Naive thymus-derived CD4-positive, alpha-beta T cell (primary cell): Measurements from ENCODE around the gene A4GALT. TPM values are rescaled to one million over a fixed set of nuclear protein-coding genes. Genes with fewer than 3 reads are reported as not detected.

ENCODE experiments used
- ATAC-seq: fragments of 150-1000 bp; cut with Tn5 transposase; 2 replicates; pipeline ENCODE4 v1.10.0; 2021; ENCODE audit warnings: mild to moderate bottlenecking, moderate library complexity
- CTCF ChIA-PET: fragments of 350-600 bp; sonication (Branson Sonifier 250); formaldehyde crosslinking; loops from one replicate; lab custom pipeline; 2021; ENCODE audit warnings: antibody characterized with exemption; lab: Charles Lee
- POLR2A ChIA-PET: fragments of 350-600 bp; sonication (Branson Sonifier 250); formaldehyde crosslinking; loops from one replicate; lab custom pipeline; 2021; ENCODE audit warnings: antibody characterized with exemption, inconsistent platforms; lab: Charles Lee
- DNase-seq, 9 donors: peaks; one replicate each; pipeline versions ENCODE4 v3.0.0 to v3.0.0-alpha.2; 2020 to 2022; ENCODE audit warnings: mixed read lengths in 1 of 9
- H3K27ac ChIP-seq: one replicate; pipeline ENCODE4 v1.7.0; 2013; ENCODE audit warnings: mild to moderate bottlenecking, low read depth, low read length, moderate library complexity
- H3K27me3 ChIP-seq, 2 donors: one replicate each; pipeline ENCODE4 v1.7.0; 2013; ENCODE audit warnings: low read length in 2 of 2, mild to moderate bottlenecking in 2 of 2, moderate library complexity in 2 of 2; ENCODE audit not compliant: control insufficient read depth in 2 of 2, insufficient read depth in 2 of 2
- H3K36me3 ChIP-seq, 3 experiments: 1 replicate in 2 of 3; 2 replicates in 1 of 3; pipeline ENCODE4 v1.7.0; 2013; ENCODE audit warnings: low read length in 3 of 3, mild to moderate bottlenecking in 3 of 3, moderate library complexity in 1 of 3; ENCODE audit not compliant: insufficient read depth in 3 of 3, control insufficient read depth in 2 of 3
- H3K4me1 ChIP-seq, 2 donors: one replicate each; pipeline ENCODE4 v1.7.0; 2013; ENCODE audit warnings: low read length in 2 of 2, mild to moderate bottlenecking in 2 of 2, moderate library complexity in 1 of 2; ENCODE audit not compliant: control insufficient read depth in 2 of 2, insufficient read depth in 2 of 2
- H3K4me3 ChIP-seq: 2 replicates; pipeline ENCODE4 v1.7.0; 2013; ENCODE audit warnings: mild to moderate bottlenecking, low read length
- H3K9me3 ChIP-seq, 3 experiments: 1 replicate in 2 of 3; 2 replicates in 1 of 3; pipeline ENCODE4 v1.7.0; 2013; ENCODE audit warnings: low read length in 3 of 3; ENCODE audit not compliant: control insufficient read depth in 2 of 3
- H3K27ac Mint-ChIP-seq, 9 donors: one replicate each; pipeline ENCODE4 v1.8.0; 2020 to 2022; ENCODE audit warnings: mixed read lengths in 9 of 9, mild to moderate bottlenecking in 8 of 9, moderate library complexity in 5 of 9, inconsistent platforms in 2 of 9
- H3K27me3 Mint-ChIP-seq, 5 donors: one replicate each; pipeline ENCODE4 v1.8.0; 2021 to 2022; ENCODE audit warnings: mixed read lengths in 5 of 5, mild to moderate bottlenecking in 1 of 5
- H3K36me3 Mint-ChIP-seq, 5 donors: one replicate each; pipeline ENCODE4 v1.8.0; 2020 to 2022; ENCODE audit warnings: mixed read lengths in 5 of 5, mild to moderate bottlenecking in 3 of 5, inconsistent platforms in 1 of 5
- H3K4me1 Mint-ChIP-seq, 7 donors: one replicate each; pipeline ENCODE4 v1.8.0; 2020 to 2022; ENCODE audit warnings: mixed read lengths in 7 of 7, mild to moderate bottlenecking in 3 of 7, inconsistent platforms in 1 of 7
- H3K4me3 Mint-ChIP-seq, 10 donors: one replicate each; pipeline ENCODE4 v1.8.0; 2020 to 2022; ENCODE audit warnings: mild to moderate bottlenecking in 10 of 10, mixed read lengths in 10 of 10, moderate library complexity in 6 of 10, inconsistent platforms in 2 of 10
- H3K9me3 Mint-ChIP-seq, 11 donors: one replicate each; pipeline ENCODE4 v1.8.0; 2020 to 2022; ENCODE audit warnings: mixed read lengths in 11 of 11, mild to moderate bottlenecking in 4 of 11, inconsistent platforms in 1 of 11, moderate library complexity in 1 of 11
- intact Hi-C, 2 donors: fragments of 100-400 bp; cut with micrococcal nuclease; formaldehyde crosslinking; loops; one replicate each; pipeline ENCODE4 v1.15.1; 2023
- polyA plus RNA-seq, 2 donors: library from polyadenylated mRNA; unstranded; fragments of 300-500 nt; fragmentation: Illumina TruSeq; gene quantifications; one replicate each; pipeline ENCODE4 v1.2.3, GENCODE V29; 2021
- total RNA-seq, 6 experiments: library from RNA in 5 of 6; stranded (reverse) in 5 of 6; gene quantifications; 1 replicate in 5 of 6; 2 replicates in 1 of 6; pipeline ENCODE4 v1.2.3 and lab custom pipeline; 2021 to 2026

A4GALT gene
- total and polyA plus RNA-seq, 7 experiments from 2014 or later = not detected

DNA sequence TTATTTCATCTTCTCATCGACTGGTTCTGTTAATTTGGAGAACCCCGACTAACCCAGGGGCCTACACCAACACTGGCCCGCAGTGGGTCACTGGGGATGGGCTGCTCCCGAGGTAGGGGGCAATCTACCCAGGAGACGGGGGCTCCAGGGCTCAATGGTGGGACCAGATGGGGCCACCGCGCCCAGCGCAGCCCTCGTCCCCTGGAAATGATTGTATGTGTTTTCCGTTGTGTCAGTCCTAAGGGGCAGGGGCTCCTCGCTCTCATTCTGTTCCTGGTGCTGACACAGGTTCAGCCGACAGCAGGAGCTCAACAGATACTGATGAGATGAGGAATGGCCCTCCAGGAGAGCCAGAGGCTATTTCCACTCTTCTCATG is 20.7 kb downstream of the A4GALT start:
- H3K4me3 Mint-ChIP-seq = no peak overlapping the region
- H3K27ac Mint-ChIP-seq = no peak overlapping the region
- ChIA-PET POLR2A (no interaction called here), CTCF (no interaction called here)
- H3K27me3 Mint-ChIP-seq = peaks cover 0 to 5% (median 0%) of the 10 kb centered on the region in 5 donors
- no peaks in the 10 kb centered on the region for H3K36me3 Mint-ChIP-seq
- H3K27ac ChIP-seq = no peak overlapping the region
- DNase-seq (no peak), ATAC-seq (no peak)
- no peak overlapping the region for H3K4me3 ChIP-seq
- H3K9me3 ChIP-seq = no peaks in the 10 kb centered on the region
- H3K36me3 ChIP-seq = no peaks in the 10 kb centered on the region
- no peaks in the 10 kb centered on the region for H3K4me1 Mint-ChIP-seq
- intact Hi-C loops = no loop called here
- no peaks in the 10 kb centered on the region for H3K4me1 ChIP-seq
- no peaks in the 10 kb centered on the region for H3K9me3 Mint-ChIP-seq
- no peaks in the 10 kb centered on the region for H3K27me3 ChIP-seq

GRCh38 chr22:42699281-42699975 is 21.2 kb downstream of the A4GALT start:
- peak overlapping the region in 1 of 9 donors; percentile 75 for H3K27ac Mint-ChIP-seq
- ChIA-PET POLR2A (no interaction called here), CTCF (no interaction called here)

DNA sequence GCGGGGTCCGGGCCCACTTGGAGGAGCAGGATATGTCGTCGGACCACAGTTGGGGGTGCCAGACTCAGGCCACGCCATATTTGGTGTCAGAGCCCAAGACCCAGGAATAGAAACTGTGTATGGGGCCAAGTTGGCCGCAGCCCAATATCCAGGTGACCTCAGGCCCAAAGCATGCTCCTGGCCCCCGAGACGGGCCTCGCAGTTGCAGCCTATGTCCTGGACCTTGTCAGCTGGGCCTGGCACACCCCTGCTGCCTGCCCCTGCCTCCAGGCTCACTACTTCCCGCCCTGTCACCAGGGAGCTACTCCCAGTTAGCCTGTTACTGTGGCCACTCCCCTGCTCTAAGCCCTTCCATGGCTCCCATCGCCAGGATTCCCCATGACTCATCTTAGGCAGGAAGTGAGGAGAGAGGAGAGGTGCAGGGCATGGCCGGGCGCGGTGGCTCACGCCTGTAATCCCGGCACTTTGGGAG is 23.1 kb downstream of the A4GALT start:
- Mint-ChIP-seq H3K4me1 (no peaks in the 10 kb centered on the region), H3K27ac (no peak overlapping the region), H3K9me3 (no peaks in the 10 kb centered on the region), H3K36me3 (no peaks in the 10 kb centered on the region), H3K27me3 (peaks cover 0 to 5% (median 0%) of the 10 kb centered on the region in 5 donors), H3K4me3 (no peak overlapping the region)
- DNase-seq = no peak
- intact Hi-C loops = no loop called here
- H3K27me3 ChIP-seq = no peaks in the 10 kb centered on the region
- H3K36me3 ChIP-seq = no peaks in the 10 kb centered on the region
- ChIA-PET POLR2A (no interaction called here), CTCF (no interaction called here)
- no peak overlapping the region for H3K27ac ChIP-seq
- H3K4me1 ChIP-seq = no peaks in the 10 kb centered on the region
- no peak for ATAC-seq
- H3K9me3 ChIP-seq = no peaks in the 10 kb centered on the region
- H3K4me3 ChIP-seq = no peak overlapping the region

More at GRCh38 chr22:42699281-42699975, 21.2 kb downstream of the A4GALT start:
- no peaks in the 10 kb centered on the region for H3K36me3 Mint-ChIP-seq
- intact Hi-C loops = no loop called here
- no peaks in the 10 kb centered on the region for H3K36me3 ChIP-seq
- H3K27me3 Mint-ChIP-seq = peaks cover 0 to 5% (median 0%) of the 10 kb centered on the region in 5 donors
- no peak overlapping the region for H3K4me3 Mint-ChIP-seq
- no peaks in the 10 kb centered on the region for H3K9me3 ChIP-seq
- no peak overlapping the region for H3K4me3 ChIP-seq
- H3K27me3 ChIP-seq = no peaks in the 10 kb centered on the region
- DNase-seq (no peak), ATAC-seq (no peak)
- no peaks in the 10 kb centered on the region for H3K9me3 Mint-ChIP-seq
- no peaks in the 10 kb centered on the region for H3K4me1 Mint-ChIP-seq
- no peaks in the 10 kb centered on the region for H3K4me1 ChIP-seq
- H3K27ac ChIP-seq = no peak overlapping the region

- H3K4me3 Mint-ChIP-seq = no peak overlapping the region
- DNase-seq (no peak), ATAC-seq (no peak)
- no peaks in the 10 kb centered on the region for H3K36me3 Mint-ChIP-seq
- Histone ChIP-seq H3K4me3 (no peak overlapping the region), H3K9me3 (no peaks in the 10 kb centered on the region), H3K27ac (no peak overlapping the region), H3K4me1 (no peaks in the 10 kb centered on the region), H3K27me3 (no peaks in the 10 kb centered on the region), H3K36me3 (no peaks in the 10 kb centered on the region)
- POLR2A ChIA-PET = no interaction called here
- CTCF ChIA-PET = no interaction called here
- intact Hi-C loops = no loop called here
- H3K27me3 Mint-ChIP-seq = no peaks in the 10 kb centered on the region
- no peaks in the 10 kb centered on the region for H3K9me3 Mint-ChIP-seq
- no peak overlapping the region for H3K27ac Mint-ChIP-seq
- peaks cover 0 to 6% (median 0%) of the 10 kb centered on the region in 7 donors for H3K4me1 Mint-ChIP-seq
Observed at GRCh38 chr22:42696331-42696967, 24.2 kb downstream of the A4GALT start.

DNA sequence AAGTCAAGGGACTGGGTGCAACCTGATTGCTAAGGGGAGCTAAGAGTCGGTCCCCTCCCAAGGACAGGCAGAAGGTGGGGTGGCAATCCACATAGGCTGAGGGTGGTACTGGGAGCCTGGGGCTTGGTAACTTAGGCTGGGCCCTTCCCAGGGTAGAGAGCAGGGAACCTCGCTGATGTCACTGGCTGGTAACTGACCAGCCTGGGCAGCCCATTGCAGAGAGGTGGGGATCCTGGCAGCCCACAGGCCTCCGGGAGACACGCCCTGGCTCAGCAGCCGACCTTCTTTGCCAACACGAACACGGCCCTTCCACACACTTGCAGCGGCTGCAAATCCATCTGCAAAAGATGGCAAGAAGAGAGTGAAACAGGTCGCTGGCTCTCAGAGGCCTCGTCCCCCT is 25.4 kb downstream of the A4GALT start:
- no peak overlapping the region for H3K27ac Mint-ChIP-seq
- no peaks in the 10 kb centered on the region for H3K36me3 Mint-ChIP-seq
- H3K9me3 Mint-ChIP-seq = peaks cover 0 to 2% (median 0%) of the 10 kb centered on the region in 11 donors
- no peak overlapping the region for H3K4me3 ChIP-seq
- H3K4me3 Mint-ChIP-seq = no peak overlapping the region
- no peaks in the 10 kb centered on the region for H3K36me3 ChIP-seq
- no peaks in the 10 kb centered on the region for H3K4me1 ChIP-seq
- H3K9me3 ChIP-seq = no peaks in the 10 kb centered on the region
- CTCF ChIA-PET = no interaction called here
- ATAC-seq = no peak
- intact Hi-C loops = no loop called here
- H3K27me3 Mint-ChIP-seq = no peaks in the 10 kb centered on the region
- no peaks in the 10 kb centered on the region for H3K27me3 ChIP-seq
- DNase-seq = no peak
- POLR2A ChIA-PET = no interaction called here
- H3K27ac ChIP-seq = no peak overlapping the region
- peaks cover 0 to 6% (median 0%) of the 10 kb centered on the region in 7 donors for H3K4me1 Mint-ChIP-seq

DNA sequence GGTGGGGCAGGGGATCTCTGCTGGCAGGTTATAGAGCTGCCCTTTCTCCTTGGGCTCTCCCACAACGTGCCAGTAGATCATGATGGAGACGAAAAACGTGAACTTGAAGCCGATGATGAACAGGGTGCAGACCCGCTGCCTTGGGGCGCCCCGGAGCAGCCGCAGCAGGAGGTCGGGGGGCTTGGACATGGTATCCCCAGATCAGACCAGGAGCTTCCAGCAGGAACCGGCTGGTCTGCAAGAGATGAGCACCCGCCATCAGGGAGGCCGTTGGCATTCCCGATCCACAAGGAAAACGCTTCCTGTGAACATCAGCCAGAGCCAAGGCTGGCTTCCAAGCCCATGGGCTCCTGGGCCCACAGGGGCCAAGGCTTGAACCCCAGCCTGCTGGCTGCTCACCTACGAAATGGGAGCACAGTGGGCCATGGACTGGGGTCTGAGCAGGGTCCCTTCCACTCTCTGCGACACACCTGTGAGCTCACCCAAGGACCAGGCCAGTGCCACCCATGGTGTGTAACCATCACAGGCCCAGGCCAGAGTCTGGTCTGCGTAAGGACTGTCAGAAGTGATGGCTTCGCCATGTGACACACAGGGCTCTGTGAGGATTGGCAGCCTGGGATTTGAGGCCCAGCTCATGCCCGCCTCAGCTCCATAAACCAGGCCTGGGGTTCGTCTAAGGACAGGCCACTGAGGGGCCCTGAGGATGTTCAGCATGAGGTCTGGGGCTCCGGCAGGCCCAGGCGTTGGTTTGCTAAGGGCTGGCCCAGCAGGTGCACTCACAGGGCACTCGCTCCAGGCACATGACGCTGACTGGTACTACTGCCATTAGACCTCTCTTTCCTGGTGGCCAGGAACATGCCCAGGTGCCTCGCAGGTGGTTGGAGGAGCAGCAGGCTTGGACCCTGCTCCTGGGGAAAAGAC is 26.6 kb downstream of the A4GALT start:
- Histone ChIP-seq H3K4me3 (no peak overlapping the region), H3K36me3 (no peaks in the 10 kb centered on the region), H3K27ac (no peak overlapping the region), H3K27me3 (no peaks in the 10 kb centered on the region), H3K4me1 (no peaks in the 10 kb centered on the region), H3K9me3 (no peaks in the 10 kb centered on the region)
- ATAC-seq (no peak), DNase-seq (no peak)
- Mint-ChIP-seq H3K36me3 (no peaks in the 10 kb centered on the region), H3K4me3 (no peak overlapping the region), H3K9me3 (peaks cover 0 to 2% (median 0%) of the 10 kb centered on the region in 11 donors), H3K27me3 (no peaks in the 10 kb centered on the region), H3K4me1 (peaks cover 0 to 6% (median 0%) of the 10 kb centered on the region in 7 donors), H3K27ac (no peak overlapping the region)
- intact Hi-C loops = no loop called here
- POLR2A ChIA-PET = no interaction called here
- CTCF ChIA-PET = no interaction called here
